Panc1 (cell line): ENCODE results near the gene HLA-DOB. TPM values are rescaled to one million over a fixed set of nuclear protein-coding genes. Genes with fewer than 3 reads are reported as not detected.

Experiments used
- ATAC-seq: fragments of 200-7000 bp; cut with Tn5 transposase; 2 replicates; pipeline ENCODE4 v1.9.1; 2020; ENCODE audit warnings: mild to moderate bottlenecking, moderate library complexity
- BruUV-seq: library from RNA; stranded (reverse); fragments of 400-500 nt; replicated peaks from 2 replicates; lab custom pipeline; 2021; lab: Mats Ljungman, UMichigan
- CTCF ChIA-PET: fragments of 300-600 bp; sonication (Branson Sonifier 250); formaldehyde crosslinking; loops from one replicate; lab custom pipeline; 2022; ENCODE audit warnings: antibody characterized with exemption; lab: Charles Lee
- POLR2A ChIA-PET: fragments of 300-600 bp; sonication (Branson Sonifier 250); formaldehyde crosslinking; loops from one replicate; lab custom pipeline; 2022; ENCODE audit warnings: antibody characterized with exemption; lab: Charles Lee
- DNase-seq: peaks from one replicate; pipeline ENCODE4 v3.0.0-alpha.2; 2010; ENCODE audit warnings: low read depth, low spot score
- H3K27ac ChIP-seq: 2 replicates; pipeline ENCODE4 v1.5.1; 2011; ENCODE audit warnings: mild to moderate bottlenecking, low read length, inconsistent platforms
- H3K27me3 ChIP-seq: fragments of 200-500 bp; sonication (Bioruptor generic); 2 replicates; pipeline ENCODE4 v1.6.0; 2014; ENCODE audit warnings: low read length, inconsistent platforms; ENCODE audit not compliant: control insufficient read depth, insufficient read depth
- H3K36me3 ChIP-seq: fragments of 200-500 bp; sonication (Bioruptor generic); 2 replicates; pipeline ENCODE4 v1.5.1; 2014; ENCODE audit warnings: inconsistent platforms, mild to moderate bottlenecking, low read length, moderate library complexity; ENCODE audit not compliant: control insufficient read depth, insufficient read depth
- H3K4me1 ChIP-seq: 2 replicates; pipeline ENCODE4 v1.5.1; 2011; ENCODE audit warnings: inconsistent platforms, mild to moderate bottlenecking, low read length, moderate library complexity; ENCODE audit not compliant: control insufficient read depth, insufficient read depth
- H3K4me3 ChIP-seq, 2 experiments: 2 replicates each; pipeline ENCODE4 v1.5.1; 2011 to 2012; ENCODE audit warnings: low read depth in 2 of 2, low read length in 2 of 2, mild to moderate bottlenecking in 2 of 2, inconsistent platforms in 1 of 2, moderate library complexity in 1 of 2
- H3K9me3 ChIP-seq: fragments of 200-500 bp; sonication (Bioruptor generic); 2 replicates; pipeline ENCODE4 v1.5.1; 2014; ENCODE audit warnings: low read depth, mild to moderate bottlenecking, inconsistent platforms, low read length, moderate library complexity; ENCODE audit not compliant: control insufficient read depth, insufficient read depth
- POLR2AphosphoS5 ChIP-seq: IDR thresholded peaks from 2 replicates; pipeline ENCODE4 v1.6.1; 2012; ENCODE audit warnings: mild to moderate bottlenecking, low read depth, low read length, moderate library complexity
- SIN3A ChIP-seq: IDR thresholded peaks from 2 replicates; pipeline ENCODE4 v1.6.1; 2012; ENCODE audit warnings: low read depth, mild to moderate bottlenecking, low read length, moderate library complexity, borderline replicate concordance; ENCODE audit not compliant: insufficient read depth
- TCF7L2 ChIP-seq: IDR thresholded peaks from 2 replicates; pipeline ENCODE4 v1.6.1; 2011; ENCODE audit warnings: mild to moderate bottlenecking, low read depth, low read length, inconsistent platforms
- in situ Hi-C: cut with HindIII; loops from 2 replicates; pipeline ENCODE4 v1.10.0; 2016; ENCODE audit warnings: low sequenced_read_pairs, low pct_unique_long_range_greater_than_20kb
- intact Hi-C: fragments of 100-400 bp; cut with micrococcal nuclease; formaldehyde crosslinking; loops from one replicate; pipeline ENCODE4 v1.10.0; 2022; ENCODE audit not compliant: unreplicated experiment
- total RNA-seq: library from RNA; stranded (reverse); gene quantifications from one replicate; pipeline ENCODE4 v1.2.1, GENCODE V29; 2021; ENCODE audit not compliant: unreplicated experiment
- TF ChIP-seq, protein P1 (sequence below), 2 experiments: IDR thresholded peaks; 2 replicates each; pipeline ENCODE4 v1.6.1; 2011 to 2012; ENCODE audit warnings: low read depth in 2 of 2, control low read depth in 1 of 2, low read length in 1 of 2, mild to moderate bottlenecking in 1 of 2, moderate library complexity in 1 of 2; ENCODE audit not compliant: insufficient read depth in 1 of 2
- TF ChIP-seq, protein P2 (sequence below): fragments of 450-650 bp; IDR thresholded peaks from 2 replicates; pipeline ENCODE4 v1.5.1; 2017; ENCODE audit warnings: mild to moderate bottlenecking

Gene HLA-DOB
- total RNA-seq, 1 experiment from 2014 or later: 0.39 TPM

GRCh38 chr6:32774426-32774825 is 42.4 kb downstream of the HLA-DOB start:
- BruUV-seq: no TSS peak
- no peak for DNase-seq
- intact Hi-C loops: no loop called here
- ChIA-PET POLR2A (interaction anchor here (0.6 kb wide), 1 partner anchor 8 kb away, joined by 6 read pairs; no protein-coding TSS in a partner anchor), CTCF (no interaction called here)
- H3K4me3 ChIP-seq: no peak overlapping the region
- peaks cover 15% of the 10 kb centered on the region for H3K27me3 ChIP-seq
- H3K9me3 ChIP-seq: no peaks in the 10 kb centered on the region
- no peaks in the 10 kb centered on the region for H3K4me1 ChIP-seq
- in situ Hi-C loops: no loop called here
- TF ChIP-seq POLR2AphosphoS5 (no peak), SIN3A (no peak), TCF7L2 (no peak)
- TF ChIP-seq, protein P1, sequence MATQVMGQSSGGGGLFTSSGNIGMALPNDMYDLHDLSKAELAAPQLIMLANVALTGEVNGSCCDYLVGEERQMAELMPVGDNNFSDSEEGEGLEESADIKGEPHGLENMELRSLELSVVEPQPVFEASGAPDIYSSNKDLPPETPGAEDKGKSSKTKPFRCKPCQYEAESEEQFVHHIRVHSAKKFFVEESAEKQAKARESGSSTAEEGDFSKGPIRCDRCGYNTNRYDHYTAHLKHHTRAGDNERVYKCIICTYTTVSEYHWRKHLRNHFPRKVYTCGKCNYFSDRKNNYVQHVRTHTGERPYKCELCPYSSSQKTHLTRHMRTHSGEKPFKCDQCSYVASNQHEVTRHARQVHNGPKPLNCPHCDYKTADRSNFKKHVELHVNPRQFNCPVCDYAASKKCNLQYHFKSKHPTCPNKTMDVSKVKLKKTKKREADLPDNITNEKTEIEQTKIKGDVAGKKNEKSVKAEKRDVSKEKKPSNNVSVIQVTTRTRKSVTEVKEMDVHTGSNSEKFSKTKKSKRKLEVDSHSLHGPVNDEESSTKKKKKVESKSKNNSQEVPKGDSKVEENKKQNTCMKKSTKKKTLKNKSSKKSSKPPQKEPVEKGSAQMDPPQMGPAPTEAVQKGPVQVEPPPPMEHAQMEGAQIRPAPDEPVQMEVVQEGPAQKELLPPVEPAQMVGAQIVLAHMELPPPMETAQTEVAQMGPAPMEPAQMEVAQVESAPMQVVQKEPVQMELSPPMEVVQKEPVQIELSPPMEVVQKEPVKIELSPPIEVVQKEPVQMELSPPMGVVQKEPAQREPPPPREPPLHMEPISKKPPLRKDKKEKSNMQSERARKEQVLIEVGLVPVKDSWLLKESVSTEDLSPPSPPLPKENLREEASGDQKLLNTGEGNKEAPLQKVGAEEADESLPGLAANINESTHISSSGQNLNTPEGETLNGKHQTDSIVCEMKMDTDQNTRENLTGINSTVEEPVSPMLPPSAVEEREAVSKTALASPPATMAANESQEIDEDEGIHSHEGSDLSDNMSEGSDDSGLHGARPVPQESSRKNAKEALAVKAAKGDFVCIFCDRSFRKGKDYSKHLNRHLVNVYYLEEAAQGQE (IDR thresholded peaks at IDR 0.05; ENCODE audit: insufficient read depth in 1 of 2, low read depth in 2 of 2, low read length in 1 of 2): no peak
- TF ChIP-seq, protein P2, sequence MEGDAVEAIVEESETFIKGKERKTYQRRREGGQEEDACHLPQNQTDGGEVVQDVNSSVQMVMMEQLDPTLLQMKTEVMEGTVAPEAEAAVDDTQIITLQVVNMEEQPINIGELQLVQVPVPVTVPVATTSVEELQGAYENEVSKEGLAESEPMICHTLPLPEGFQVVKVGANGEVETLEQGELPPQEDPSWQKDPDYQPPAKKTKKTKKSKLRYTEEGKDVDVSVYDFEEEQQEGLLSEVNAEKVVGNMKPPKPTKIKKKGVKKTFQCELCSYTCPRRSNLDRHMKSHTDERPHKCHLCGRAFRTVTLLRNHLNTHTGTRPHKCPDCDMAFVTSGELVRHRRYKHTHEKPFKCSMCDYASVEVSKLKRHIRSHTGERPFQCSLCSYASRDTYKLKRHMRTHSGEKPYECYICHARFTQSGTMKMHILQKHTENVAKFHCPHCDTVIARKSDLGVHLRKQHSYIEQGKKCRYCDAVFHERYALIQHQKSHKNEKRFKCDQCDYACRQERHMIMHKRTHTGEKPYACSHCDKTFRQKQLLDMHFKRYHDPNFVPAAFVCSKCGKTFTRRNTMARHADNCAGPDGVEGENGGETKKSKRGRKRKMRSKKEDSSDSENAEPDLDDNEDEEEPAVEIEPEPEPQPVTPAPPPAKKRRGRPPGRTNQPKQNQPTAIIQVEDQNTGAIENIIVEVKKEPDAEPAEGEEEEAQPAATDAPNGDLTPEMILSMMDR: no peak
- ATAC-seq: no peak
- no peaks in the 10 kb centered on the region for H3K36me3 ChIP-seq
- H3K27ac ChIP-seq: no peak overlapping the region

DNA sequence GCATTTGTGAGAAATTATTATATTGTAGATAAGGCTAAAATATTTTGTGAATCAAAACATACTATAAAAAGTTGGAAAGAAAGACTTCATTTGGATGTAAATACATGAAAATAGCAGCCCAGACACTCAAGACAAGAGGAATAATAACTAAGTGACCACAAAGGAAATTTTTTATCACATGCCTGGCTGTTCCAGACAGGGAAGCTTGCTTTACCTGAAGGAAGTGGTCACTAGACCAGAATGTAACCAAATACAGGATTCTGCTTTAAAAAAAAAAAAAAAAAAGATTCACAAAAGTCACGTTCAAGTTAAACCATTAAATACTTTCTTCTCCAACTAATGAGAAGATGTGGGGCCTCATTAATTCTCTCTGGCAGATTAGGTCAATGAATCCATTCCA is 44.1 kb downstream of the HLA-DOB start:
- no TSS peak for BruUV-seq
- no peak for TF ChIP-seq SIN3A
- TF ChIP-seq, protein P1 (IDR thresholded peaks at IDR 0.05; ENCODE audit: insufficient read depth in 1 of 2, low read depth in 2 of 2, low read length in 1 of 2): no peak
- no peak for TF ChIP-seq POLR2AphosphoS5
- TF ChIP-seq, protein P2: no peak
- TF ChIP-seq TCF7L2: no peak
- CTCF ChIA-PET: no interaction called here
- peaks cover 25% of the 10 kb centered on the region for H3K27me3 ChIP-seq
- H3K4me3 ChIP-seq: no peak overlapping the region
- H3K27ac ChIP-seq: no peak overlapping the region
- in situ Hi-C loops (no loop called here), intact Hi-C loops (no loop called here)
- DNase-seq (no peak), ATAC-seq (no peak)
- no peaks in the 10 kb centered on the region for H3K4me1 ChIP-seq
- H3K9me3 ChIP-seq: no peaks in the 10 kb centered on the region
- POLR2A ChIA-PET: no interaction called here
- no peaks in the 10 kb centered on the region for H3K36me3 ChIP-seq
